NCI-H524 treated with DMSO at 0.1 percent for 48 hours (cell line): Measurements from ENCODE around the gene TMEM256.

Source experiments
- DNase-seq: peaks from one replicate; lab custom pipeline; 2025; lab: John Stamatoyannopoulos, UW

The TMEM256 gene

DNA sequence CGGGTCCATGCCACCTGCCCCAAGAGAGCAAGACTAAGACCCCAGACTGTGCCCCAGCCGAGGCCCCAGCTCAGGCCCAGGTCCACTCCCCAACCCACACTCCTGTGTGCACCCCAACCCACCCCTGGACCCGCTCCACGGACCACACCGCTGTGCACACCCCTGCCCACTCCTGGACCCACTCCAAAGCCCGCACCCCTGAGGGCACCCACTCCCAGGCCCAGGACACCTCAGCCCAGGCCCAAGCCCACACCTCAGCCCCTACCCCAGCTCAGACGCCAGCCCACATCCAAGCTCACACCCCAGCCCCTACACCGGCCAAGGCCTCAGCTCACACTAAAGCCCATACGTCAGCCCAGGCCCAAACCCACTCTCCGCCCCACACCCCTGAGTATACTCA lies 25.8 kb upstream of the TMEM256 start:
- no peak for DNase-seq

- DNase-seq, result no peak
Measured at GRCh38 chr17:7428557-7428956, 24.7 kb upstream of the TMEM256 start, which contains the start of gene SPEM3. Gene SPEM3, plus strand, starts transcription at chr17:7428857. Its CDS starts 46 bp downstream, at chr17:7428903.

DNA sequence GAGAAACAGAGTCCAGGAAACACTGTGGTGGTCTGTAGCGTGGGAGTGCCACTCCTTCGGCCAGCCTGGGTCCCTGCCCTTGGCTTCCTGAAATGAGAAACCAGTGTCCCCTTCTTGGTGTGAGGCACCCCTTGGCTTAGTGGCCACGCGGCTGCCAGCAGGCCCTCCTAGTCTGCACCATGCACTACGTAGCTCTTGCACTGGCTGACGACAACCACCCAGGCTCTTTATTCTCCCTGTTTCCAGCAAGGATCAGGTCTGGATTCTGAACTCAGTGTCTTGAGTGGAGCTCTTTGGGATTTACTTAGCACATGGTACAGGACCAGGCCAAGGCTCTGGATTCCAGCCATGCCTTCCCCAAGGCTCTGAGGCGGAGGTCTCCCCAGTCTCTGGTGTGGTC lies 23.7 kb upstream of the TMEM256 start:
- no peak for DNase-seq

- no peak for DNase-seq
Measured at GRCh38 chr17:7426896-7427489, 23.1 kb upstream of the TMEM256 start.

DNA sequence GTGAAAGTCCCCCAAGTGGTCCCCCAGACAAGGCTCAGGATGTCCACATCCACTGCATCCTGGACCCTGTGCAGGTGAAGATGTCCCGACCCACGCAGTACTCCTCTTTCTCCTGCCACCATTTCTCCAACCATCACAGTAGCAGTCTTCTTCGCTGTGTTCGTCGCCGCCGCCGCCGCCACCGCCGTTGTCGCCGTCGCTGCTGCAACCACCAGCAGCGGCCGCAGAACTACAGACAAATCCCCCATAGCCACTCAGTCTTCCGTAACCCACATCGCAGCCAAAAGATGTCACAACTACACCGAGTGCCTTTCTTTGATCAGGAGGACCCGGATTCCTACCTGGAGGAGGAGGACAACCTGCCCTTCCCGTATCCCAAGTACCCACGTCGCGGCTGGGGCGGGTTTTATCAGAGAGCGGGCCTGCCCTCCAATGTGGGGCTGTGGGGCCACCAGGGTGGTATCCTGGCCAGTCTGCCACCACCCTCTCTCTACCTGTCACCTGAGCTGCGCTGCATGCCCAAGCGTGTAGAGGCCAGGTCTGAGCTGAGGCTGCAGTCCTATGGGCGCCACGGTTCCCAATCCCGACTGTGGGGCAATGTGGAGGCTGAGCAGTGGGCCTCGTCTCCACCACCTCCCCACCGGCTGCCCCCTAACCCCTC lies 22.4 kb upstream of the TMEM256 start:
- no peak for DNase-seq

DNA sequence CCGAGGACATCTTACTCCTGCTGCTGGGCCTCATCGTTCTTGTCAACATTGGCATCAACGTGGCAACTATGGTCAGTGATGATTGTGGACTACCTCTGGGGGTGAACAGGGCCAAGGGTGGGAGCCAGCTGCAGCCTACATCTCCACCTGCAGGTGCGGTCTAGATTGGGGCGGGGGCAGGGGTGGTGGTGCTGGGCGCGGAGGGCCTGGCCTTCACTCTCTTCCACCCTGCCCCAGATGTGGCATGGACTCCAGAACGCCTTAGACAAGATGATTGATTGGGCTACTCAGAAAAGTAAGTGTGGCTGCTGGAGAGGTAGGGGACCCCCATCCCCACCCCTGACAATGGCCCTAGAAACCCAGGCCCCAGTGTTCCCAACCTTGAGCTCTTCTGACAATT lies 21.9 kb upstream of the TMEM256 start:
- no peak for DNase-seq

GRCh38 chr17:7425316-7425715 lies 21.4 kb upstream of the TMEM256 start, which contains the start of gene SPEM2:
Gene SPEM2, plus strand, starts transcription at chr17:7425616. Its CDS starts 73 bp downstream, at chr17:7425689.
- DNase-seq, result no peak

DNA sequence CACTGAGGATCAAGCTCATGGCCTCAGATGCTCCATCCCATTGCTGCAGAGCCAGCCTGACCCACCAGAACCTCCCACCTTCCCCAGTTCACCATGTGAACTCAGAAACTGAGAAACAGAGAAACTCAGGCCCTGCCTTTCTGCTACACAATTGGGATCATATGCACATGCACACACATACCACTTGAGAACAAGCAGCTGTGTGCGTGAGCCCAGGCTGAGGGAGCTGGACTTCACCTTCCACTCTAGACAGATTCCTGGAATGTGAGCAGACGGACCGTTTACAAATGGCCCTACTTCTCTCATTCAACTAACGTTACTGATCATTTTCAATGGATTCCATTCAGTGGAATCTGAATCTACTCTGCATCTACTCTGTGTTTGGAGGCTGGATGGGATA lies 19.8 kb upstream of the TMEM256 start:
- DNase-seq, result no peak

GRCh38 chr17:7421186-7421585 lies 17.3 kb upstream of the TMEM256 start:
- DNase-seq, result no peak

DNA sequence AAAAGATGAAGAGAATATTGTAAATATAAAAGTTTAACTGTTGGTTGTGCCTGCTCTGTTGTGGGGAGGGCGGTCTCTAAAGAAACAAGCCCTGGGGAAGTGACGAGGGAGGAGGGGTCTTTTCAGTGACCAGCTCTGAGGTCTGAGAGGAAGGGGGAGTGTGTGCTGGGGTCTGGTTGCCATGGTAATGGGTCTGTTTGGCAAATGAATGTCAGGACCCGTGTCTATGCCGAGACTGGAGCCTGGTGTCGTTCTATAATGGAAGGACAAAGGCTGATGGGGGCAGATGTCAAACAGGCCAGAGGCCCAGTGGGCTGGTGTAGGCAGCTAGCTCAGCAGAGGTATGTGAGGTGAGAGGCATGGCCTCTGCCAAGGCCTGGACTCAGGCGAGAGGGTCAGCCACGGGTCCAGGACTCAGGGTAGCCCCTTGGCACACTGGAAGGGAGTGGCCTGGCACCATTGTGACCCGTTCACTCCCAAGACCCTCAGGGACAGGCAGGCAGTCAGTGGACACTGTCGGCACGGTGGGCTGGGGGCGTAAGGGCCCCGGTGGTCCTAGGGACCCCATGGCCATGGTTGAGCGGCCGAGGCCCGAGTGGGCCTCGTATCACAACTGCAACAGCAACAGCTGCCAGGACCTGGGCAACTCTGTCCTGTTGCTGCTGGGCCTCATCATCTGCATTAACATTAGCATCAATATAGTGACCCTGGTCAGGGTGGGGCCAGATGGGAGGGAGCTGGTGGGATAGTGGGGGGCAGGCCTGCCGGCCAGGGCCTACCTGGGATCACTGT lies 16.1 kb upstream of the TMEM256 start, which contains the start of gene SPEM1:
Gene SPEM1, plus strand, starts transcription at position 506 of the 792 bp plus-strand sequence. Its CDS starts 61 bp downstream, at position 567.
- no peak for DNase-seq

- no peak for DNase-seq
Measured at GRCh38 chr17:7418472-7419152, 14.7 kb upstream of the TMEM256 start.

DNA sequence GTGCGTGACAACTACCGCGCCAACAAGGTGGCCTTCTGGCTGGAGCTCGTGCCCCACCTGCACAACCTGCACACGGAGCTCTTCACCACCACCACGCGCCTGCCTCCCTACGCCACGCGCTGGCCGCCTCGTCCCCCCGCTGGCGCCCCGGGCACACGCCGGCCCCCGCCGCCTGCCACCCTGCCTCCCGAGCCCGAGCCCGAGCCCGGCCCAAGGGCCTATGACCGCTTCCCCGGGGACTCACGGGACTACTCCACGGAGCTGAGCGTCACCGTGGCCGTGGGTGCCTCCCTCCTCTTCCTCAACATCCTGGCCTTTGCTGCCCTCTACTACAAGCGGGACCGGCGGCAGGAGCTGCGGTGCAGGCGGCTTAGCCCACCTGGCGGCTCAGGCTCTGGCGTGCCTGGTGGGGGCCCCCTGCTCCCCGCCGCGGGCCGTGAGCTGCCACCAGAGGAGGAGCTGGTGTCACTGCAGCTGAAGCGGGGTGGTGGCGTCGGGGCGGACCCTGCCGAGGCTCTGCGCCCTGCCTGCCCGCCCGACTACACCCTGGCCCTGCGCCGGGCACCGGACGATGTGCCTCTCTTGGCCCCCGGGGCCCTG lies 13.3 kb upstream of the TMEM256 start:
- no peak for DNase-seq

GRCh38 chr17:7416323-7416722 lies 12.4 kb upstream of the TMEM256 start:
- DNase-seq, result no peak

- DNase-seq, result no peak
Measured at GRCh38 chr17:7415784-7416183, 11.9 kb upstream of the TMEM256 start.

DNA sequence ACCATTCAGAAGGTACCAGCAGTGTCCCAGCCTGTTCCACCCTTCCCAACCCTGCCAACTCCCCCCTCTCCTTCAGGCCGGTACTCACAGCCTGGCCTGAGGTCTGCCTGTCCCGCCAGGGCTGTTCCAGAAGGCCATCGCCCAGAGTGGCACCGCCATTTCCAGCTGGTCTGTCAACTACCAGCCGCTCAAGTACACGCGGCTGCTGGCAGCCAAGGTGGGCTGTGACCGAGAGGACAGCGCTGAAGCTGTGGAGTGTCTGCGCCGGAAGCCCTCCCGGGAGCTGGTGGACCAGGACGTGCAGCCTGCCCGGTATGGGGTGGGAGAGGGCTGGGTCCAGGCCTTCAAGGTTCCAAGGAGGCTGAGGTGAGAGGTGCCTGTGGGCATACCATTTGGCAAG lies 10.9 kb upstream of the TMEM256 start:
- DNase-seq, result no peak

GRCh38 chr17:7413346-7413985 lies 9.6 kb upstream of the TMEM256 start:
- DNase-seq, result no peak

- DNase-seq, result no peak
Measured at GRCh38 chr17:7411427-7411750, 7.5 kb upstream of the TMEM256 start.

DNA sequence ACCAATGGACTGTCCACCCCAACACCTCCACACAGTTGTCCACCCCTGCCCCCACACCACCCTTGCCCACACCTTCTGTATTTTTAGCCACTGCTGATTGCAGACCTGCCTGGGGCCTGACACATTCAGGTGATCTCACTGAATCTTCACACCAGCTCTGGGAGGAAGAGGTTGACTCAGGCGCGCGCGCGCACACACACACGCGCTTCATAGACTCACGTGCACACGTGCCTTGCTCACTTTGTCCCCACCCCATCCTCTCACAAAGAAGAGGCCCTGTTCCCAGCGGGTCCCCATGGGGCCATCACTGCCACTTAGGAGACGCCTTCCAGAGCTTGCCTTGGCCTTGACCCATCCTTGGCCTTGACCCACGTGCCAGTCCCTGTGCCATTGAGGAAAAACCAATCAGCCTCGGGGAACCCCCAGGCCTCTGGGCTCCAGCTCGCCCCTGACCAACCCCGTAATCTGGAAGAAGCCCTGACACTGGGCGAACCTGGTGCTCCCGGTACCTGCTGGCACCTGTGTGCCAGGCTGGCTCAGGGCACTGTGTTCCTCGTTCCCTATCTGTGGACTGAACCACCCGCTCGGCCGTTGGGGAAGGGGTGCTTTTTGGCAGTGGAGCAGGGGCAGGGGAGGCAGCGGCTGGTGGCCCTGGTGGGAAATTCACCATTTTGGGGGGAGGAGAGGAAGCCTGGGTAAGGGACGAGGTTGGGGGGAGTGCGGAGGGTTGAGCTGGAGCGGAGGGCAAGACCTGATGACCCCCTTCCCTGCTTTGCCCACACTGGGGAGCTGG lies 6.9 kb upstream of the TMEM256 start:
- DNase-seq, result no peak

DNA sequence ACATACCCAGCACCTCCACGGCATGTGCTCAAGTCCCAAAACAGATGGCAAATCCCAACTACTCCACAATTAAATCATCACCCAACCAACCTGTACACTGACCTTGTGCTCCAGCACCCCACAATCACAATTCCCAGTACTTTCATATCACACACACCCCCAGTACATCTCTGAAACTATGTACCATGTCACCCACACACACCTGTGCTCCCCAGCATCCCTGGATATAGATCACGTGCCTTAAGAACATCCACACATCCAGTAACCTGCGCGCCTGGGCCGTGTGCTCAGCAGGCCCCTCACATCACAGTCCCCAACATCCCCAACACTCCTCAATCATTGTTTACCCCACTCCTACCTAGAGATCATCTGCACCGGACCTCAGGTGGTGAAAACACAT lies 5.8 kb upstream of the TMEM256 start:
- DNase-seq, result no peak

GRCh38 chr17:7408863-7409262 lies 5.0 kb upstream of the TMEM256 start:
- no peak for DNase-seq

- no peak for DNase-seq
Measured at GRCh38 chr17:7408252-7408727, 4.4 kb upstream of the TMEM256 start.
